Measurements from ENCODE around the gene PTPN18. TPM values are rescaled to one million over a fixed set of nuclear protein-coding genes. Genes with fewer than 3 reads are reported as not detected.
A peak's percentile ranks its signal among the peaks of the same experiment; 100 is the strongest.
"Not testable (repeated sequence)": the region's sequence is repeated elsewhere in the genome, so short reads cannot be mapped to it uniquely, and the experiment has no call there.

PTPN18 gene
- total RNA-seq, 1 donor from 2014 or later = 52.2 TPM

- no peak for DNase-seq (ENCODE audit: low spot score)
Observed at GRCh38 chr2:130380096-130380934, 24.5 kb downstream of the PTPN18 start.

GRCh38 chr2:130381145-130381544, 25.3 kb downstream of the PTPN18 start:
- no peak for DNase-seq (ENCODE audit: low spot score)

- no peak for DNase-seq (ENCODE audit: low spot score)
Observed at GRCh38 chr2:130381619-130382018, 25.8 kb downstream of the PTPN18 start.

- no peak for DNase-seq (ENCODE audit: low spot score)
Observed at GRCh38 chr2:130382313-130382917, 26.6 kb downstream of the PTPN18 start.

GRCh38 chr2:130385709-130386108, 29.9 kb downstream of the PTPN18 start:
- no peak for DNase-seq (ENCODE audit: low spot score)

GRCh38 chr2:130387071-130387400, 31.2 kb downstream of the PTPN18 start:
- DNase-seq (ENCODE audit: low spot score) = no peak

GRCh38 chr2:130387804-130388203, 31.9 kb downstream of the PTPN18 start:
- DNase-seq (ENCODE audit: low spot score) = peak; percentile 85

GRCh38 chr2:130388221-130388907, 32.5 kb downstream of the PTPN18 start:
- DNase-seq (ENCODE audit: low spot score) = no peak

- no peak for DNase-seq (ENCODE audit: low spot score)
Observed at GRCh38 chr2:130389358-130389757, 33.5 kb downstream of the PTPN18 start.

GRCh38 chr2:130389783-130390182, 33.9 kb downstream of the PTPN18 start:
- DNase-seq (ENCODE audit: low spot score) = no peak

- DNase-seq (ENCODE audit: low spot score) = peak; percentile 85
Observed at GRCh38 chr2:130390460-130391057, 34.7 kb downstream of the PTPN18 start.

- peak; percentile 93 for DNase-seq (ENCODE audit: low spot score)
Observed at GRCh38 chr2:130391058-130391871, 35.4 kb downstream of the PTPN18 start.

GRCh38 chr2:130391872-130392670, 36.2 kb downstream of the PTPN18 start:
- DNase-seq (ENCODE audit: low spot score) = peak; percentile 75

- DNase-seq (ENCODE audit: low spot score) = no peak
Observed at GRCh38 chr2:130393318-130393910, 37.6 kb downstream of the PTPN18 start.

- DNase-seq (ENCODE audit: low spot score) = not testable (repeated sequence)
Observed at GRCh38 chr2:130406280-130406679, 50.4 kb downstream of the PTPN18 start.

GRCh38 chr2:130416693-130417092, 60.8 kb downstream of the PTPN18 start:
- not testable (repeated sequence) for DNase-seq (ENCODE audit: low spot score)

GRCh38 chr2:130418845-130419244, 63.0 kb downstream of the PTPN18 start:
- not testable (repeated sequence) for DNase-seq (ENCODE audit: low spot score)
